NOMO-1 treated with dmso at 0.1 percent for 144 hours (cell line): ENCODE results near the gene ZCCHC2.

ENCODE experiments used
- DNase-seq: peaks from one replicate; lab custom pipeline; 2025; ENCODE audit not compliant: unreplicated experiment; lab: John Stamatoyannopoulos, UW

ZCCHC2 gene

GRCh38 chr18:62574776-62575175, 52.0 kb downstream of the ZCCHC2 start:
- no peak for DNase-seq

- no peak for DNase-seq
Observed at GRCh38 chr18:62576271-62576670, 53.4 kb downstream of the ZCCHC2 start.

DNA sequence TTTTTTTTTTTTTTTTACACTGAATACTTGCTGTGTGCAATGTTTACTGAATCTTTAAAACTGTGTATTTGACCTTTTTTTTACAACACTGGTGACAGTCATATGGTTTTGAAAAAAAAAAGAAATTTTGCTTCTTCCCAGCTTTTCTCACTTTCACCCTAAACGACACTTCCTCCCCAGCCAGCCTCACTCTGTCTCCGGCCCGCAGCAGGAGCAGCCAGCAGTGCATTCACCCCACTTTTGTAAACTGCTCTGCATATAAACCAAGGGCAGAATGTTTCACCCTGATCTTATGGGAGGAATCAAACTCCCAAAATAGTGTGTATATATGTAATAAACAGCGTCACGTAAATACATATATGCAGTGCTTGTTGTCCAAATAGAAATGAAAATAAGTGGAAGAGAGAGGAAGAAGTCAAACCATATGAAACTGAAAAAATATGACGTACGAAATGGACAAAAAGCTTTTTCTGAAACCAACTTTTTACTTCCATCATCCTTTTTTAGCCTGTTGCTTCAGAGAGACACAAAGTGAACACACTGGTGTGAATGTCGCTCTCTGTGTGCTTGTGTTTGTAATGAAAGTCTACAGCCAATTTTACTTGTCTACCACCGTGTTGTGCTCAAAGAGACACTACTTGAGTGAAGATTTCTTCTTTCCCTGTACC, 54.2 kb downstream of the ZCCHC2 start:
- DNase-seq = no peak

DNA sequence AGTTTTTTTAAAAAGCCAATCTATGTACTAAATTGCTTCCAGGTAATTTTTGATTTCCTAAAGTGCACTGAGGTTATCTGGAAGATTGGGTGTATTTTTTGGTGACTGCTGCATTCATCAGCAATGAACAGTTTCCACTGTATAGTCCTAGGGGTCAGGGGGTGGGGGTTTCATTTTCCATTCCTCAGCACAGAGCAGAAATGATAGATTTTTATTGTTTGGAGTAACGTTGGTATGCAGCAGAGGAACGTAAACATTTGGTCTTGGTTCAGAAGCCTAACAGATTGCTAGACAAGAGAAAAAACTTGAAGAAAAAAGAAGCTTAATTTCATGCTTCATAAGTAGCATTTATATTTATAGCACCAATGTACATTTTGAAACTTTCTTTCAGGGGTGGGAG, 54.9 kb downstream of the ZCCHC2 start:
- no peak for DNase-seq

DNA sequence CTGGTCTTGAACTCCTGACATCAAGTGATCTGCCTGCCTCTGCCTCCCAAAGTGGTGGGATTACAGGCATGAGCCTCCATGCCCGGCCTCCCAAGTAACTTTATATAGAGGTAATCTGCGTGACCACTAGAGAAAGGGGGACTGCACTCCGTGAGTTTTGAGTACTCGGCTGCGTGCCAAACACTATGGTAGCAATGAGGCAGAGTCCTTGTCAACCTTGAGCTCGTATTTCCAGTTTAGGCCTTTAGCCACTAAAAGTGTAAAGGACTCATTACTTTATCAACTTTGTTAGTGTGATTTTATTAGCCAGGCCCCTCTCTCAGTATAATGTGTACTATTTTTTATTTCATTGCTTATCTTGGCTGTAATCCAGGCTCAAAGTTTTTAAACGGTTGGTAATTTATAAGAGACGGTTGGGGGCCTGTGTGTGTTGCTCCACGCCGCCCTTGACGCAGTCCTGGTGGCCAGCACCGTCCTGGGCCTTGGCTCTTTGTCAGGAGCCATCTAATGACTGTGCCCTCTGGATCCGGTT, 56.2 kb downstream of the ZCCHC2 start:
- no peak for DNase-seq

- no peak for DNase-seq
Observed at GRCh38 chr18:62583376-62583775, 60.6 kb downstream of the ZCCHC2 start.

DNA sequence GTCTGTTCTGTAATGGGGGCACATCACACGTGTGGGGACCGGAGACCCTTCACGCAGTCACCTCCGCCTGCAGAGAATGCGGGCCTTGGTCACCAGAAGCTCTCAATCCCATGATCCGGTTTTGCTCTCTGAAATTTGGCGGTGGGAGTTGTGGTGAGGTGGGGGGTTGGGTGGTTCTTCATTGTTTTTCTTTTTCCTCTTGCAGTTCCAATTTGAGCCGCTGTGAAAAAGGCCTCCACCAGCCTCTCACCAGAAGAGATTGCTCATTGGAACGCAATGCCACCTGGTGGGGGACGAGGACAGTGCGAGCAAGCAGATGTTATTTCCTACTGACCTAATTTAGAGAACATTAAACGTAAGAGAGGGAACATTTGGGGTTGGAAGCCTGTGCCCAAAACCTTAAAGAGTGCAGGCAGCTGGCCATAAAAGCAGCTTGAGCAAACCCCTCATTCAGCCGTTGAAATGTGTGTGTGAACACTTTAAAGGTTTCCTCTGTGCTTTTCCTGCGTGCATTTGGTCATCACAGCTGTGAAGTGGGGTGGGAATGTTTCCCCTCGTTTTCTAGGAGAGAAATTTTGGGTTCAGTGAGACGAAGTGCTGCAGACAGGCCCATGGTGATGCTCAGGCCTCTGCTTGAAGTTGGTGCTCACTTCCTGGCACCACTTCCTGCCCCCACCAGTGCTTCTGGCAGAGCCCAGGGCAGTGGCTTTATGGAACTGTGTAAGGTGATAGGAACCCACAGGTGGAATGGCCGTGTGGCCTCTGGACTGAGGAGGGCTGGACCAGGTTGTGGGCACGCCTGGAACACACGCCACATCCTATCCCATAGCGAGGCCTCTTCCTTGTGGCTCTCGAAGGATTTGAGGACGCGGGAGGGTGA, 61.7 kb downstream of the ZCCHC2 start:
- peak; percentile 57 for DNase-seq

DNA sequence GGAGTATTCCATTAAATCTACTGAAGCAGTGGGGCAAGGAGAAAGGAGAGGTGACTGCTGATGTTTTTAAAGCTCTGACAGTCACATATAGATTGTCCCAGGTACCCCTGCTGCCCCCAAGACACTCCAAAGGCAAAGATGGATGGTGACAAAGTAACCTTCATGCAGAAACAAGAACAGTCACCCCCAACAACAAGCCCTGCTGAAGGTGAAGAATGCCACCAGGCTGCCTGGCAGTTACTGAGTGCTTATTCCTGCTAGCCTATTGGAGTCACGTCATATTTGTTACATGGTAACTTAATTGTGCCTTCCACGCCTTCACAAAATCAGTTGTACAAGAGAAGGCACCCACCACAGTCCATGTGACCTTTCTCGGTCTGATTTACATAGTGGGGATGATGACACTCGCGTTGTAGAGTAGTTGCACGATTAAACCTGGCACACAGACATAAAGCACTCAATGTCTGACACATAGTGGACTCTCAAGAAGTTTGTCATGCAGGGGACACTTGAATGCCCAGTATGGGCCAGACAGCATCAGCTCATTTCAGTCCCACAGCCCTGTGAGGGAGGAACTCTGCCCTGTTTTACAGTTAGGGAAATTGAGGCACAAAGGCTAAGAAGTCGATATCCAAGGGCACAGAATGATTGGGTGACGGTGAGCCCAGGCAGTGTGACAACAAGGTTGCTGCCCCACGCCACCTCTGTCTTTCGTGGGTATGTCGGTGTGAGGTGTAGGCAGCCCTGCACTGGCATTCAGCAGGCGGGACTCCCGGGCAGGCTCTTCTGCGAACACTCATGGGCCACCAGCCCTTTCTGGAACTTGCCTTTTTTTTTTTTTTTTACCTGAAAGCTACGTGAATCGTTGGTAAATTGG, 62.7 kb downstream of the ZCCHC2 start:
- DNase-seq = no peak

- peak; percentile 60 for DNase-seq
Observed at GRCh38 chr18:62586151-62586774, 63.4 kb downstream of the ZCCHC2 start.

GRCh38 chr18:62586781-62587487, 64.1 kb downstream of the ZCCHC2 start:
- DNase-seq = no peak

DNA sequence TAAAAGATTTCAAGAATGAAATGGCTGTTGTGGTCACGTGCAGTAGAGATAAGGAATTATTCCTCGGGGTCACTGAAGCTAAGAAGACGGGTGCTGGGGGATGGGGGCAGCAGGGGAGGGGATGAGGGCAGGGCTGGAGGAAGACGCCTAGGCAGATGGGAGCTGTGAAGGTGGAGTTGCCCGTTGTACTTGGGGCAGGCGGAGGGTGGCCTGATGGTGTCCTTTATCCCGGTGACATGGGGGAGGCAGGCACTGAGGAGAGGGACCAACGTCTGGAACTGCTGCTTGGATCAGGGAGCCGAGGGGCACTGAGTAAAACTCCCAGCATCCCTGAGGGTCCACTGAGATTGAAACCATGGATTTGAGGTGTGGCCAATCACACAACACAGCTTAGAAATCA, 64.9 kb downstream of the ZCCHC2 start:
- no peak for DNase-seq

DNA sequence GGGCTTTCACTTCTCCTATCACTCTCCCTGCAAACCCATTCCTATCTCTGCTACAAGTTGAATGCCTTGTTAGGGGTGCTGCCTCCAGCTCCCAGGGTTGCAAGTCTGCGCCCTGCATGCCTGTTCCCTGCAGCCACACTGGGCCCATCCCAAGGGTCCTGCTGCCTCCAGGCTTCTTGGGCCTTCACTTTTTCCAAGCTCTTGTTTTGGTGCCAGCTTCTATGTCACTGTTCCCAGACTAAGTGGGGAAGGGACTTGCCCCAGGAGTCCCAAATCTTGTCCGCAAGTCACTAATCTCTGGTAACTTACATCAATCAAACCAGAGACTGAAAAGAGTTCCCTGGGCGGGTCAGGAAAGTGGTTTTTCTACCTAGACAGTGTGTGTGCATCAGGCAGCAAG, 65.4 kb downstream of the ZCCHC2 start:
- no peak for DNase-seq

- no peak for DNase-seq
Observed at GRCh38 chr18:62590799-62591590, 68.2 kb downstream of the ZCCHC2 start.

- no peak for DNase-seq
Observed at GRCh38 chr18:62596145-62597005, 73.5 kb downstream of the ZCCHC2 start.

GRCh38 chr18:62601871-62602270, 79.0 kb downstream of the ZCCHC2 start:
- DNase-seq = no peak

GRCh38 chr18:62602706-62603105, 79.9 kb downstream of the ZCCHC2 start:
- DNase-seq = no peak

GRCh38 chr18:62603211-62603610, 80.4 kb downstream of the ZCCHC2 start:
- DNase-seq = no peak

- no peak for DNase-seq
Observed at GRCh38 chr18:62603979-62604378, 81.2 kb downstream of the ZCCHC2 start.
